PFSK-1 (cell line): Measurements from ENCODE around the gene TRAK2.

Experiments
- FOXP2 ChIP-seq: optimal IDR thresholded peaks from 2 replicates; pipeline ENCODE3; 2011; ENCODE audit warnings: borderline replicate concordance, control low read depth, inconsistent platforms; ENCODE audit not compliant: insufficient read depth; ENCODE audit errors: extremely low read length, extremely low read depth
- POLR2AphosphoS5 ChIP-seq: IDR thresholded peaks from 2 replicates; pipeline ENCODE4 v1.6.1; 2012; ENCODE audit warnings: low read depth, mild to moderate bottlenecking, control low read depth, low read length, moderate library complexity
- SIN3A ChIP-seq: IDR thresholded peaks from 2 replicates; pipeline ENCODE4 v1.6.1; 2012; ENCODE audit warnings: mild to moderate bottlenecking, low read length, moderate library complexity, borderline replicate concordance; ENCODE audit not compliant: insufficient read depth
- TAF1 ChIP-seq: IDR thresholded peaks from 2 replicates; pipeline ENCODE4 v1.6.1; 2012; ENCODE audit warnings: low read length, control low read depth, borderline replicate concordance; ENCODE audit not compliant: insufficient read depth
- TF ChIP-seq, protein P1 (sequence below), 2 experiments: IDR thresholded peaks; 2 replicates each; pipeline versions ENCODE4 v1.6.1 to v1.8.0; 2011 to 2012; ENCODE audit warnings: low read depth in 2 of 2, low read length in 2 of 2, control low read depth in 1 of 2, inconsistent platforms in 1 of 2, mild to moderate bottlenecking in 1 of 2, moderate library complexity in 1 of 2; ENCODE audit not compliant: insufficient read depth in 1 of 2

DNA sequence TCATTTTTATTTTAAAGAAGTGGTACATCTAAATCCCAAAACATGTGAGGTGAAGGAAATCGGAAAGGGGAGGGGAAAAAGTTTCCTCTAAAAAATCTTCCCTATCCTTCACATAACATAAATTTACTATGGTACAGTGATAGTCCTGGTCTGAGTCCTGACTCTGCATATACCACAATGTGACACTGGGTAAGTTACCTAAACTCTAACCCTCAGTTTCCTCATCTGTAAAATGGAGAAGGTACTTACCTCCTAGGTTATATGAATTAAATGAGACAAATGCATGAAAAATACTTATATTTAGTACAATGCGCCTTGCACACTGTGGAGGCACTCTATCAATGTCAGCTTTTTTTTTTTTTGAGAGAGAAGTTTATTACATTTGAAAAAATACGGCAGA, 42.3 kb downstream of the TRAK2 start:
- TF ChIP-seq, protein P1, sequence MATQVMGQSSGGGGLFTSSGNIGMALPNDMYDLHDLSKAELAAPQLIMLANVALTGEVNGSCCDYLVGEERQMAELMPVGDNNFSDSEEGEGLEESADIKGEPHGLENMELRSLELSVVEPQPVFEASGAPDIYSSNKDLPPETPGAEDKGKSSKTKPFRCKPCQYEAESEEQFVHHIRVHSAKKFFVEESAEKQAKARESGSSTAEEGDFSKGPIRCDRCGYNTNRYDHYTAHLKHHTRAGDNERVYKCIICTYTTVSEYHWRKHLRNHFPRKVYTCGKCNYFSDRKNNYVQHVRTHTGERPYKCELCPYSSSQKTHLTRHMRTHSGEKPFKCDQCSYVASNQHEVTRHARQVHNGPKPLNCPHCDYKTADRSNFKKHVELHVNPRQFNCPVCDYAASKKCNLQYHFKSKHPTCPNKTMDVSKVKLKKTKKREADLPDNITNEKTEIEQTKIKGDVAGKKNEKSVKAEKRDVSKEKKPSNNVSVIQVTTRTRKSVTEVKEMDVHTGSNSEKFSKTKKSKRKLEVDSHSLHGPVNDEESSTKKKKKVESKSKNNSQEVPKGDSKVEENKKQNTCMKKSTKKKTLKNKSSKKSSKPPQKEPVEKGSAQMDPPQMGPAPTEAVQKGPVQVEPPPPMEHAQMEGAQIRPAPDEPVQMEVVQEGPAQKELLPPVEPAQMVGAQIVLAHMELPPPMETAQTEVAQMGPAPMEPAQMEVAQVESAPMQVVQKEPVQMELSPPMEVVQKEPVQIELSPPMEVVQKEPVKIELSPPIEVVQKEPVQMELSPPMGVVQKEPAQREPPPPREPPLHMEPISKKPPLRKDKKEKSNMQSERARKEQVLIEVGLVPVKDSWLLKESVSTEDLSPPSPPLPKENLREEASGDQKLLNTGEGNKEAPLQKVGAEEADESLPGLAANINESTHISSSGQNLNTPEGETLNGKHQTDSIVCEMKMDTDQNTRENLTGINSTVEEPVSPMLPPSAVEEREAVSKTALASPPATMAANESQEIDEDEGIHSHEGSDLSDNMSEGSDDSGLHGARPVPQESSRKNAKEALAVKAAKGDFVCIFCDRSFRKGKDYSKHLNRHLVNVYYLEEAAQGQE (IDR thresholded peaks at IDR 0.05; ENCODE audit: insufficient read depth in 1 of 2, low read depth in 2 of 2, low read length in 2 of 2): no peak
- TF ChIP-seq POLR2AphosphoS5 (no peak), TAF1 (no peak), SIN3A (no peak), FOXP2 (no peak)
